DMS79 (cell line): ENCODE results near the gene DBT.
"Not testable (repeated sequence)": the region's sequence is repeated elsewhere in the genome, so short reads cannot be mapped to it uniquely, and the experiment has no call there.

Experiments used
- DNase-seq: peaks from one replicate; lab custom pipeline; 2025; lab: John Stamatoyannopoulos, UW

DBT gene

GRCh38 chr1:100250264-100250663, 630 bp upstream of the DBT start:
- DNase-seq: no peak

- no peak for DNase-seq
These were observed 488 bp downstream of the DBT start for GRCh38 chr1:100249155-100249536.

- DNase-seq: no peak
These were observed 2.9 kb downstream of the DBT start for GRCh38 chr1:100246738-100247137.

GRCh38 chr1:100240631-100241030, 9.0 kb downstream of the DBT start:
- DNase-seq: no peak

- DNase-seq: no peak
These were observed 9.7 kb downstream of the DBT start for GRCh38 chr1:100239961-100240360.

GRCh38 chr1:100237091-100237490, 12.5 kb downstream of the DBT start:
- no peak for DNase-seq

GRCh38 chr1:100234432-100234831, 15.2 kb downstream of the DBT start:
- no peak for DNase-seq

- not testable (repeated sequence) for DNase-seq
These were observed 16.1 kb downstream of the DBT start for GRCh38 chr1:100233566-100233965.

- no peak for DNase-seq
These were observed 17.5 kb downstream of the DBT start for GRCh38 chr1:100232156-100232555.

- DNase-seq: no peak
These were observed 17.9 kb downstream of the DBT start for GRCh38 chr1:100231721-100232120.

- DNase-seq: no peak
These were observed 18.9 kb downstream of the DBT start for GRCh38 chr1:100230765-100231164.

GRCh38 chr1:100229681-100230443, 19.8 kb downstream of the DBT start:
- DNase-seq: peak; percentile 19

- DNase-seq: no peak
These were observed 27.2 kb downstream of the DBT start for GRCh38 chr1:100222428-100222827.

- DNase-seq: no peak
These were observed 29.8 kb downstream of the DBT start for GRCh38 chr1:100219883-100220282.

GRCh38 chr1:100219457-100219856, 30.2 kb downstream of the DBT start:
- DNase-seq: no peak

- DNase-seq: no peak
These were observed 31.8 kb downstream of the DBT start for GRCh38 chr1:100217834-100218233.

GRCh38 chr1:100215101-100215500, 34.5 kb downstream of the DBT start:
- no peak for DNase-seq

- no peak for DNase-seq
These were observed 36.5 kb downstream of the DBT start for GRCh38 chr1:100213141-100213540.

- DNase-seq: no peak
These were observed 43.3 kb downstream of the DBT start for GRCh38 chr1:100206301-100206700.

GRCh38 chr1:100205593-100205992, 44.0 kb downstream of the DBT start:
- DNase-seq: not testable (repeated sequence)

GRCh38 chr1:100205103-100205502, 44.5 kb downstream of the DBT start:
- DNase-seq: not testable (repeated sequence)

- DNase-seq: not testable (repeated sequence)
These were observed 46.9 kb downstream of the DBT start for GRCh38 chr1:100202703-100203102.

GRCh38 chr1:100200060-100200459, 49.6 kb downstream of the DBT start:
- not testable (repeated sequence) for DNase-seq

GRCh38 chr1:100198596-100198995, 51.0 kb downstream of the DBT start:
- no peak for DNase-seq
